DND-41 (cell line): ENCODE results near the gene WDR93.

Experiments
- ATAC-seq: fragments of 200-7000 bp; cut with Tn5 transposase; 3 replicates; pipeline ENCODE4 v1.9.1; 2021; ENCODE audit warnings: low read depth; ENCODE audit not compliant: insufficient read depth
- DNase-seq: peaks from one replicate; pipeline ENCODE4 v3.0.0-alpha.2; 2020
- H2AFZ ChIP-seq: 2 replicates; pipeline ENCODE4 v1.6.0; 2012; ENCODE audit warnings: low read depth, low read length
- H3K27ac ChIP-seq: 2 replicates; pipeline ENCODE4 v1.5.1; 2012; ENCODE audit warnings: low read length, inconsistent platforms
- H3K27me3 ChIP-seq: fragments of 200-600 bp; sonication (generic); 2 replicates; pipeline ENCODE4 v1.6.0; 2012; ENCODE audit warnings: low read length, mild to moderate bottlenecking, inconsistent platforms; ENCODE audit not compliant: insufficient read depth, poor library complexity
- H3K36me3 ChIP-seq: 2 replicates; pipeline ENCODE4 v1.5.1; 2012; ENCODE audit warnings: low read length, inconsistent platforms; ENCODE audit not compliant: insufficient read depth
- H3K4me1 ChIP-seq: 2 replicates; pipeline ENCODE4 v1.5.1; 2012; ENCODE audit warnings: mild to moderate bottlenecking, low read length; ENCODE audit not compliant: insufficient read depth
- H3K4me2 ChIP-seq: 2 replicates; pipeline ENCODE4 v1.6.0; 2012; ENCODE audit warnings: mild to moderate bottlenecking, moderate library complexity, low read length, inconsistent platforms; ENCODE audit not compliant: insufficient read depth
- H3K4me3 ChIP-seq, 2 experiments: fragments of 200-600 bp in 1 of 2; shearing (Covaris generic) in 1 of 2; 2 replicates each; pipeline ENCODE4 v1.5.1; 2012 to 2016; ENCODE audit warnings: inconsistent platforms in 2 of 2, low read length in 2 of 2, mild to moderate bottlenecking in 2 of 2, low read depth in 1 of 2, moderate library complexity in 1 of 2
- H3K79me2 ChIP-seq: 2 replicates; pipeline ENCODE4 v1.6.0; 2012; ENCODE audit warnings: low read length, inconsistent platforms; ENCODE audit not compliant: insufficient read depth
- H3K9ac ChIP-seq: 2 replicates; pipeline ENCODE4 v1.6.0; 2012; ENCODE audit warnings: low read depth, mild to moderate bottlenecking, inconsistent platforms, low read length, moderate library complexity
- H3K9me3 ChIP-seq: 2 replicates; pipeline ENCODE4 v1.5.1; 2012; ENCODE audit warnings: low read length, moderate library complexity, mild to moderate bottlenecking, inconsistent platforms; ENCODE audit not compliant: insufficient read depth, severe bottlenecking
- H4K20me1 ChIP-seq: 2 replicates; pipeline ENCODE4 v1.6.0; 2012; ENCODE audit warnings: low read length; ENCODE audit not compliant: insufficient read depth
- CTCF ChIP-seq: IDR thresholded peaks from 2 replicates; pipeline ENCODE4 v1.5.1; 2012; ENCODE audit warnings: borderline replicate concordance, low read length, moderate library complexity, mild to moderate bottlenecking; ENCODE audit not compliant: poor library complexity, severe bottlenecking; ENCODE audit errors: extremely low read depth
- EZH2 ChIP-seq: IDR thresholded peaks from 3 replicates; pipeline ENCODE4 v1.6.1; 2012; ENCODE audit warnings: borderline replicate concordance, low read depth, mild to moderate bottlenecking, moderate library complexity, low read length, inconsistent platforms; ENCODE audit not compliant: severe bottlenecking

The WDR93 gene

GRCh38 chr15:89690276-89691218 is at the start of gene WDR93, which contains the start of gene PEX11A:
Gene WDR93 (plus strand): TSS chr15:89690811. CDS start chr15:89701747, 10,936 bp downstream.
Gene PEX11A (minus strand): TSS chr15:89690754. CDS start chr15:89690632, 122 bp downstream.
- H3K9me3 ChIP-seq, result no peaks in the 10 kb centered on the region
- ATAC-seq, result no peak

GRCh38 chr15:89641053-89641452 is 49.6 kb upstream of the WDR93 start:
- H3K4me1 ChIP-seq, result no peaks in the 10 kb centered on the region
- H3K9me3 ChIP-seq, result no peaks in the 10 kb centered on the region
- H3K9ac ChIP-seq, result no peak overlapping the region
- TF ChIP-seq EZH2 (no peak), CTCF (no peak)
- no peak overlapping the region for H3K4me3 ChIP-seq
- DNase-seq (no peak), ATAC-seq (no peak)
- no peak overlapping the region for H3K4me2 ChIP-seq
- H3K79me2 ChIP-seq, result no peaks in the 10 kb centered on the region
- no peaks in the 10 kb centered on the region for H3K36me3 ChIP-seq
- H3K27ac ChIP-seq, result no peak overlapping the region
- H4K20me1 ChIP-seq, result no peaks in the 10 kb centered on the region
- H3K27me3 ChIP-seq, result no peaks in the 10 kb centered on the region
- no peak overlapping the region for H2AFZ ChIP-seq

More at GRCh38 chr15:89690276-89691218, at the start of gene WDR93, which contains the start of gene PEX11A:
- Histone ChIP-seq H3K36me3 (no peaks in the 10 kb centered on the region), H3K79me2 (no peaks in the 10 kb centered on the region), H3K27ac (no peak within 1 kb of the TSS), H3K9ac (no peak within 1 kb of the TSS), H2AFZ (no peak within 1 kb of the TSS), H3K4me3 (no peak within 1 kb of the TSS), H3K4me1 (no peaks in the 10 kb centered on the region), H3K4me2 (no peak within 1 kb of the TSS), H4K20me1 (no peaks in the 10 kb centered on the region), H3K27me3 (no peaks in the 10 kb centered on the region)
- TF ChIP-seq EZH2 (no peak), CTCF (no peak)
- DNase-seq, result no peak

GRCh38 chr15:89642106-89642505 is 48.5 kb upstream of the WDR93 start:
- Histone ChIP-seq H4K20me1 (no peaks in the 10 kb centered on the region), H3K27ac (no peak overlapping the region), H2AFZ (no peak overlapping the region), H3K27me3 (no peaks in the 10 kb centered on the region), H3K36me3 (no peaks in the 10 kb centered on the region), H3K4me3 (no peak overlapping the region), H3K9me3 (no peaks in the 10 kb centered on the region), H3K4me2 (no peak overlapping the region), H3K9ac (no peak overlapping the region), H3K79me2 (no peaks in the 10 kb centered on the region), H3K4me1 (no peaks in the 10 kb centered on the region)
- DNase-seq, result no peak
- no peak for TF ChIP-seq EZH2
- no peak for TF ChIP-seq CTCF
- ATAC-seq, result no peak
